Ishikawa (cell line): ENCODE data around the gene FH.

Experiments used
- CEBPB ChIP-seq: IDR thresholded peaks from 2 replicates; pipeline ENCODE4 v1.6.1; 2012
- CREB1 ChIP-seq: IDR thresholded peaks from 2 replicates; pipeline ENCODE4 v1.6.1; 2012; ENCODE audit warnings: low read depth
- EGR1 ChIP-seq: IDR thresholded peaks from 2 replicates; pipeline ENCODE4 v1.6.1; 2012
- EP300 ChIP-seq: IDR thresholded peaks from 2 replicates; pipeline ENCODE4 v1.6.1; 2012; ENCODE audit warnings: borderline replicate concordance
- FOXM1 ChIP-seq: IDR thresholded peaks from 2 replicates; pipeline ENCODE4 v1.6.1; 2012; ENCODE audit warnings: low read depth, borderline replicate concordance
- NFIC ChIP-seq: IDR thresholded peaks from 2 replicates; pipeline ENCODE4 v1.6.1; 2012
- RAD21 ChIP-seq: IDR thresholded peaks from 2 replicates; pipeline ENCODE4 v1.6.1; 2012; ENCODE audit warnings: low read depth
- REST ChIP-seq: IDR thresholded peaks from 2 replicates; pipeline ENCODE4 v1.6.1; 2012; ENCODE audit warnings: low read depth, mild to moderate bottlenecking
- TAF1 ChIP-seq: IDR thresholded peaks from 2 replicates; pipeline ENCODE4 v1.6.1; 2012; ENCODE audit warnings: low read depth, mild to moderate bottlenecking
- TCF12 ChIP-seq: IDR thresholded peaks from 2 replicates; pipeline ENCODE4 v1.6.1; 2012; ENCODE audit warnings: low read depth
- TEAD4 ChIP-seq: IDR thresholded peaks from 2 replicates; pipeline ENCODE4 v1.6.1; 2012
- USF1 ChIP-seq: IDR thresholded peaks from 2 replicates; pipeline ENCODE4 v1.6.1; 2012
- YY1 ChIP-seq: IDR thresholded peaks from 2 replicates; pipeline ENCODE4 v1.6.1; 2012; ENCODE audit warnings: low read depth
- ZBTB7A ChIP-seq: IDR thresholded peaks from 2 replicates; pipeline ENCODE4 v1.6.1; 2012; ENCODE audit warnings: low read depth
- TF ChIP-seq, protein P1 (sequence below): IDR thresholded peaks from 2 replicates; pipeline ENCODE4 v1.6.1; 2012

FH gene

GRCh38 chr1:241555526-241555925 is 36.0 kb upstream of the FH start:
- TF ChIP-seq REST: no peak
- TF ChIP-seq TEAD4: no peak
- TF ChIP-seq TAF1: no peak
- no peak for TF ChIP-seq TCF12
- no peak for TF ChIP-seq EGR1
- TF ChIP-seq USF1: no peak
- no peak for TF ChIP-seq NFIC
- no peak for TF ChIP-seq CREB1
- no peak for TF ChIP-seq CEBPB
- TF ChIP-seq, protein P1, sequence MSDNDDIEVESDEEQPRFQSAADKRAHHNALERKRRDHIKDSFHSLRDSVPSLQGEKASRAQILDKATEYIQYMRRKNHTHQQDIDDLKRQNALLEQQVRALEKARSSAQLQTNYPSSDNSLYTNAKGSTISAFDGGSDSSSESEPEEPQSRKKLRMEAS: no peak
- TF ChIP-seq FOXM1: no peak
- no peak for TF ChIP-seq EP300
- TF ChIP-seq YY1: no peak
- no peak for TF ChIP-seq RAD21
- TF ChIP-seq ZBTB7A: no peak

GRCh38 chr1:241553886-241554592 is 34.5 kb upstream of the FH start:
- TF ChIP-seq CEBPB (no peak), TAF1 (no peak), YY1 (no peak), NFIC (no peak), TCF12 (no peak), USF1 (no peak), EP300 (no peak), CREB1 (no peak), RAD21 (no peak), EGR1 (no peak)
- TF ChIP-seq, protein P1: no peak

- TF ChIP-seq REST (no peak), CREB1 (no peak), TCF12 (no peak), EGR1 (no peak), TAF1 (no peak), FOXM1 (no peak), ZBTB7A (no peak), RAD21 (no peak), TEAD4 (no peak), USF1 (no peak), EP300 (no peak), CEBPB (no peak), YY1 (no peak), NFIC (no peak)
- TF ChIP-seq, protein P1: no peak
Measured at GRCh38 chr1:241551759-241552638, 32.4 kb upstream of the FH start.

GRCh38 chr1:241550318-241550717 is 30.8 kb upstream of the FH start:
- TF ChIP-seq CEBPB: no peak

- no peak for TF ChIP-seq ZBTB7A
- no peak for TF ChIP-seq EP300
- no peak for TF ChIP-seq TCF12
- no peak for TF ChIP-seq RAD21
- no peak for TF ChIP-seq USF1
- TF ChIP-seq REST: no peak
- no peak for TF ChIP-seq CEBPB
- TF ChIP-seq, protein P1: no peak
- TF ChIP-seq YY1: no peak
- TF ChIP-seq TEAD4: no peak
- no peak for TF ChIP-seq TAF1
- no peak for TF ChIP-seq EGR1
- TF ChIP-seq FOXM1: no peak
- no peak for TF ChIP-seq CREB1
Measured at GRCh38 chr1:241548008-241548407, 28.5 kb upstream of the FH start.
